Subcutaneous abdominal adipose tissue (tissue), 5 donors: ENCODE data around the gene SPRR3.

Experiments
- H3K27ac ChIP-seq: one replicate; pipeline ENCODE4 v1.7.0; 2013; ENCODE audit warnings: low read depth, mild to moderate bottlenecking, inconsistent platforms, low read length, moderate library complexity
- H3K27me3 ChIP-seq, 5 donors: one replicate each; pipeline ENCODE4 v1.7.0; 2013; ENCODE audit warnings: low read length in 5 of 5, inconsistent platforms in 1 of 5; ENCODE audit not compliant: control insufficient read depth in 5 of 5, insufficient read depth in 4 of 5
- H3K36me3 ChIP-seq, 5 donors: one replicate each; pipeline ENCODE4 v1.7.0; 2013; ENCODE audit warnings: low read length in 5 of 5; ENCODE audit not compliant: control insufficient read depth in 5 of 5, insufficient read depth in 5 of 5
- H3K4me1 ChIP-seq, 5 donors: one replicate each; pipeline ENCODE4 v1.7.0; 2013; ENCODE audit warnings: low read length in 5 of 5, mild to moderate bottlenecking in 3 of 5, moderate library complexity in 1 of 5; ENCODE audit not compliant: control insufficient read depth in 5 of 5, insufficient read depth in 5 of 5
- H3K4me3 ChIP-seq, 5 donors: one replicate each; pipeline ENCODE4 v1.7.0; 2013; ENCODE audit warnings: low read length in 5 of 5, low read depth in 1 of 5
- H3K9ac ChIP-seq, 5 donors: one replicate each; pipeline ENCODE4 v1.7.0; 2013; ENCODE audit warnings: low read length in 5 of 5, mild to moderate bottlenecking in 4 of 5, moderate library complexity in 3 of 5
- H3K9me3 ChIP-seq, 5 donors: one replicate each; pipeline ENCODE4 v1.7.0; 2013; ENCODE audit warnings: low read length in 5 of 5; ENCODE audit not compliant: control insufficient read depth in 5 of 5
- donor health status: healthy.
- donor health status: healthy.
- donor health status: healthy.
- donor health status: healthy.
- donor health status: healthy.

SPRR3 gene

DNA sequence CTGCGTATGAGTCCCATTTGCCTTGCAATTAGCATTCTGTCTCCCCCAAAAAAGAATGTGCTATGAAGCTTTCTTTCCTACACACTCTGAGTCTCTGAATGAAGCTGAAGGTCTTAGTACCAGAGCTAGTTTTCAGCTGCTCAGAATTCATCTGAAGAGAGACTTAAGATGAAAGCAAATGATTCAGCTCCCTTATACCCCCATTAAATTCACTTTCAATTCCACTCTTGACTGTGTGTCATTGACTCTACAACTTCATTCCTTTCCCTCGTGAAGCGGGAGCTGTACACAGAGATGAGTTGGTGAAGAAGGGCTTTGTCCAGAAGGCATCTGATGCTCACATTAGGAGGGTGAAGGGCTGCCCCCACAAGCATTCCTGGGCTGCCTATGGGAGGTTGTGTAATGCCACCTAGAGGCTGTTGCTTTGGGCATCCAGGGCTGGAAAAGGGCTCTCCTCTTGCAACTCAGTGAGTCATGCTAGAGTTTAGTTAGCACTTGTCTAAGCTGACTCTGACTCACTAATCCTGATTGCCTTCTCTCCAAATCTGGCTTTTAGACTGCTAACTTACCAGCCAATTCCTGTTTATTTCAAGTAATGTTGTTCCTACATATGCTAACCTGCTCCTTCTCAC lies 31.2 kb downstream of the SPRR3 start:
- H3K9me3 ChIP-seq: no peaks in the 10 kb centered on the region
- H3K9ac ChIP-seq: no peak overlapping the region
- peaks cover 0 to 4% (median 0%) of the 10 kb centered on the region in 5 donors for H3K27me3 ChIP-seq
- H3K27ac ChIP-seq: no peak overlapping the region
- H3K4me3 ChIP-seq: no peak overlapping the region
- H3K36me3 ChIP-seq: no peaks in the 10 kb centered on the region
- H3K4me1 ChIP-seq: no peaks in the 10 kb centered on the region

GRCh38 chr1:153035211-153035610 lies 33.7 kb downstream of the SPRR3 start:
- Histone ChIP-seq H3K4me3 (no peak overlapping the region), H3K27ac (no peak overlapping the region), H3K9me3 (no peaks in the 10 kb centered on the region), H3K36me3 (no peaks in the 10 kb centered on the region), H3K27me3 (peaks cover 0 to 2% (median 0%) of the 10 kb centered on the region in 5 donors), H3K9ac (no peak overlapping the region), H3K4me1 (no peaks in the 10 kb centered on the region)

DNA sequence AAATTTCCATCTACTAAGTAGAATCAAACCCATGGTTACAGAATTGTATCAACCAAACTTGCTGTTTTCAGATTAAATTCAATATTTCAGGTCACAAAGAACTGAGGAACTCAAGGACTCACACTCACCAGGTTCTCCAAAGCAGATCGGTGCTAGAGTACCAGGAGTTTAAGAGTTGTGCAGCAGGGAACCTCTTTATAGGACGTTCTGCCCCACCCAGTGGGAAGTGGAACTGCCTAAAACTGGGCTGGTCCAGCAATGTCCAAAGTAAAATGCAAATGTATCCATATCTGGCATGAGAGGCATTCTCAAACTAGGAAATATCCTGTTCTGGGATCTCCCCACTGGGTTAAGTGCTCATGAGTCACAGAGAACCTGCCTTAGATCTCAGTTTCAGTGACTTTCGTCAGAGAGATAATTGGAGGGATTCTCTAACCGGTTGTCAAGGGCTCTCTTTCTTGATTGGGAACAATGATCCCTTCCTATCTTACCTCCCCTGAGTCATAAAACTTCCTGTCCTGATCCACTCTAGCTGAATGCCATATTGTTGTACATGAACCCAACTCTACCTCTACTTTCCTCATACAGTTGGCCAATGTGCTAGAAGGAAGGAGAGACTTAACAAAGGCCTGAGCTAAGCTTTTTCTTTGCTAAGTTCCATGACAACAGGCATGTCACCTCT lies 39.5 kb downstream of the SPRR3 start, which contains the start of gene SPRR2D:
TSS of gene SPRR2D (minus strand) at position 171 of the 682 bp plus-strand sequence. CDS start 774 bp downstream, outside the sequence.
- Histone ChIP-seq H3K9me3 (no peaks in the 10 kb centered on the region), H3K4me1 (no peaks in the 10 kb centered on the region), H3K36me3 (no peaks in the 10 kb centered on the region), H3K4me3 (no peak within 1 kb of the TSS), H3K27ac (no peak within 1 kb of the TSS), H3K9ac (no peak within 1 kb of the TSS), H3K27me3 (peaks cover 0 to 2% (median 0%) of the 10 kb centered on the region in 5 donors)

GRCh38 chr1:153049211-153049610 lies 47.7 kb downstream of the SPRR3 start:
- no peak overlapping the region for H3K4me3 ChIP-seq

More at GRCh38 chr1:153049211-153049610, 47.7 kb downstream of the SPRR3 start:
- H3K4me1 ChIP-seq: no peaks in the 10 kb centered on the region
- H3K36me3 ChIP-seq: no peaks in the 10 kb centered on the region
- H3K9ac ChIP-seq: no peak overlapping the region
- no peak overlapping the region for H3K27ac ChIP-seq
- H3K9me3 ChIP-seq: peaks cover 0 to 4% (median 2%) of the 10 kb centered on the region in 5 donors
- peaks cover 0 to 8% (median 6%) of the 10 kb centered on the region in 5 donors for H3K27me3 ChIP-seq
